ENCODE measurements around the gene TDRD12. TPM values are rescaled to one million over a fixed set of nuclear protein-coding genes. Genes with fewer than 3 reads are reported as not detected.
"Not testable (repeated sequence)": the region's sequence is repeated elsewhere in the genome, so short reads cannot be mapped to it uniquely, and the experiment has no call there.

TDRD12 gene
- total RNA-seq, 4 donors from 2014 or later, result under 0.01 to 0.30 (median 0.21) TPM; not detected in 1

GRCh38 chr19:32829345-32829896 is 109.9 kb downstream of the TDRD12 start:
- no peak for DNase-seq (ENCODE audit: low spot score in 2 of 2)
- no peak overlapping the region for H3K4me3 ChIP-seq
- peaks cover 0 to 51% (median 0%) of the 10 kb centered on the region in 3 donors for H3K36me3 ChIP-seq
- H3K4me1 ChIP-seq, result no peaks in the 10 kb centered on the region
- H3K9me3 ChIP-seq, result peaks cover 0 to 4% (median 0%) of the 10 kb centered on the region in 4 donors
- TF ChIP-seq POLR2A (IDR thresholded peaks at IDR 0.05) (no peak), EP300 (IDR thresholded peaks at IDR 0.05) (no peak), CTCF (IDR thresholded peaks at IDR 0.05) (no peak)
- 88 to 95% methylated on average over 10 of the region's 10 CpGs for WGBS, 2 donors
- no peak overlapping the region for H3K27ac ChIP-seq
- H3K27me3 ChIP-seq, result no peaks in the 10 kb centered on the region

GRCh38 chr19:32830231-32831014 is 110.9 kb downstream of the TDRD12 start:
- WGBS, 2 donors, result 76 to 83% methylated on average over 8 of the region's 8 CpGs
- DNase-seq (ENCODE audit: low spot score in 2 of 2), result no peak

GRCh38 chr19:32831611-32832010 is 112.0 kb downstream of the TDRD12 start:
- no peak for TF ChIP-seq EP300 (IDR thresholded peaks at IDR 0.05)
- TF ChIP-seq POLR2A (IDR thresholded peaks at IDR 0.05), result no peak
- no peak for TF ChIP-seq CTCF (IDR thresholded peaks at IDR 0.05)
- Histone ChIP-seq H3K27ac (no peak overlapping the region), H3K27me3 (no peaks in the 10 kb centered on the region), H3K4me3 (no peak overlapping the region), H3K9me3 (peaks cover 0 to 4% (median 0%) of the 10 kb centered on the region in 4 donors), H3K36me3 (peaks cover 0 to 51% (median 0%) of the 10 kb centered on the region in 3 donors), H3K4me1 (no peaks in the 10 kb centered on the region)
- WGBS, 2 donors, result 90 to 92% methylated on average over 5 of the region's 5 CpGs
- no peak for DNase-seq (ENCODE audit: low spot score in 2 of 2)

More at GRCh38 chr19:32830231-32831014, 110.9 kb downstream of the TDRD12 start:
- no peaks in the 10 kb centered on the region for H3K27me3 ChIP-seq
- no peaks in the 10 kb centered on the region for H3K4me1 ChIP-seq
- no peak overlapping the region for H3K4me3 ChIP-seq
- TF ChIP-seq CTCF (IDR thresholded peaks at IDR 0.05) (no peak), POLR2A (IDR thresholded peaks at IDR 0.05) (no peak), EP300 (IDR thresholded peaks at IDR 0.05) (no peak)
- H3K9me3 ChIP-seq, result peaks cover 0 to 4% (median 0%) of the 10 kb centered on the region in 4 donors
- peaks cover 0 to 51% (median 0%) of the 10 kb centered on the region in 3 donors for H3K36me3 ChIP-seq
- no peak overlapping the region for H3K27ac ChIP-seq

GRCh38 chr19:32832094-32832493 is 112.5 kb downstream of the TDRD12 start:
- not testable (repeated sequence) for H3K4me3 ChIP-seq; H3K9me3 ChIP-seq; H3K4me1 ChIP-seq; DNase-seq (ENCODE audit: low spot score in 2 of 2); H3K27ac ChIP-seq; H3K27me3 ChIP-seq
- H3K36me3 ChIP-seq, result peaks cover 0 to 51% (median 0%) of the 10 kb centered on the region in 3 donors
- 90 to 92% methylated on average over 12 of the region's 12 CpGs for WGBS, 2 donors

GRCh38 chr19:32832825-32833224 is 113.3 kb downstream of the TDRD12 start:
- DNase-seq (ENCODE audit: low spot score in 2 of 2); H3K9me3 ChIP-seq; H3K4me3 ChIP-seq; H3K27ac ChIP-seq; H3K4me1 ChIP-seq; H3K27me3 ChIP-seq: not testable (repeated sequence)
- peaks cover 0 to 48% (median 0%) of the 10 kb centered on the region in 3 donors for H3K36me3 ChIP-seq
- WGBS, 2 donors, result 89 to 91% methylated on average over 7 of the region's 7 CpGs

GRCh38 chr19:32833388-32833787 is 113.8 kb downstream of the TDRD12 start:
- H3K4me1 ChIP-seq; H3K9me3 ChIP-seq; H3K27ac ChIP-seq; DNase-seq (ENCODE audit: low spot score in 2 of 2); H3K4me3 ChIP-seq; H3K27me3 ChIP-seq: not testable (repeated sequence)
- 86 to 87% methylated on average over 7 of the region's 7 CpGs for WGBS, 2 donors
- H3K36me3 ChIP-seq, result peaks cover 0 to 42% (median 0%) of the 10 kb centered on the region in 3 donors

Data from tibial nerve (tissue), 4 donors.